IgD-negative memory B cell (primary cell): ENCODE results near the gene ASTN2. TPM values are rescaled to one million over a fixed set of nuclear protein-coding genes. Genes with fewer than 3 reads are reported as not detected.
"Not testable (repeated sequence)": the region's sequence is repeated elsewhere in the genome, so short reads cannot be mapped to it uniquely, and the experiment has no call there.

Experiments
- H3K27ac Mint-ChIP-seq, 3 donors: one replicate each; pipeline ENCODE4 v1.8.0; 2020 to 2022; ENCODE audit warnings: mild to moderate bottlenecking in 3 of 3, mixed read lengths in 3 of 3, moderate library complexity in 1 of 3
- H3K27me3 Mint-ChIP-seq: one replicate; pipeline ENCODE4 v1.8.0; 2021; ENCODE audit warnings: mixed read lengths
- H3K36me3 Mint-ChIP-seq: one replicate; pipeline ENCODE4 v1.8.0; 2020; ENCODE audit warnings: mild to moderate bottlenecking, mixed read lengths
- H3K4me1 Mint-ChIP-seq, 3 donors: one replicate each; pipeline ENCODE4 v1.8.0; 2020 to 2022; ENCODE audit warnings: mixed read lengths in 3 of 3, mild to moderate bottlenecking in 1 of 3
- H3K4me3 Mint-ChIP-seq, 4 donors: one replicate each; pipeline ENCODE4 v1.8.0; 2020 to 2022; ENCODE audit warnings: mild to moderate bottlenecking in 4 of 4, mixed read lengths in 4 of 4, moderate library complexity in 3 of 4
- H3K9me3 Mint-ChIP-seq, 3 donors: one replicate each; pipeline ENCODE4 v1.8.0; 2020 to 2021; ENCODE audit warnings: mixed read lengths in 3 of 3, mild to moderate bottlenecking in 1 of 3
- polyA plus RNA-seq: library from polyadenylated mRNA; unstranded; fragments of 300-500 nt; fragmentation: Illumina TruSeq; gene quantifications from one replicate; pipeline ENCODE4 v1.2.3, GENCODE V29; 2021

ASTN2 gene
- polyA plus RNA-seq, 1 donor from 2014 or later, result 2.7 TPM

GRCh38 chr9:116913536-116913935 is 501.3 kb downstream of the ASTN2 start:
- H3K36me3 Mint-ChIP-seq, result peaks cover 1% of the 10 kb centered on the region
- no peaks in the 10 kb centered on the region for H3K4me1 Mint-ChIP-seq
- peaks cover 4% of the 10 kb centered on the region for H3K27me3 Mint-ChIP-seq
- H3K27ac Mint-ChIP-seq, result no peak overlapping the region
- no peak overlapping the region for H3K4me3 Mint-ChIP-seq
- peaks cover 0 to 3% (median 0%) of the 10 kb centered on the region in 3 donors for H3K9me3 Mint-ChIP-seq

GRCh38 chr9:116910201-116910600 is 504.7 kb downstream of the ASTN2 start:
- H3K27ac Mint-ChIP-seq, result no peak overlapping the region

GRCh38 chr9:116907989-116908388 is 506.9 kb downstream of the ASTN2 start:
- Mint-ChIP-seq H3K4me3 (no peak overlapping the region), H3K9me3 (peaks cover 0 to 2% (median 1%) of the 10 kb centered on the region in 3 donors), H3K27me3 (peaks cover 1% of the 10 kb centered on the region), H3K36me3 (no peaks in the 10 kb centered on the region), H3K27ac (no peak overlapping the region), H3K4me1 (no peaks in the 10 kb centered on the region)

More at GRCh38 chr9:116910201-116910600, 504.7 kb downstream of the ASTN2 start:
- H3K4me1 Mint-ChIP-seq, result no peaks in the 10 kb centered on the region
- H3K36me3 Mint-ChIP-seq, result peaks cover 1% of the 10 kb centered on the region
- H3K4me3 Mint-ChIP-seq, result no peak overlapping the region
- no peaks in the 10 kb centered on the region for H3K9me3 Mint-ChIP-seq
- peaks cover 1% of the 10 kb centered on the region for H3K27me3 Mint-ChIP-seq

GRCh38 chr9:116905171-116905588 is 509.7 kb downstream of the ASTN2 start:
- Mint-ChIP-seq H3K9me3 (peaks cover 0 to 4% (median 3%) of the 10 kb centered on the region in 3 donors), H3K36me3 (peaks cover 2% of the 10 kb centered on the region), H3K27ac (no peak overlapping the region), H3K4me1 (no peaks in the 10 kb centered on the region), H3K4me3 (peak overlapping the region in 1 of 4 donors; percentile 15), H3K27me3 (peaks cover 1% of the 10 kb centered on the region)

- Mint-ChIP-seq H3K4me1 (no peaks in the 10 kb centered on the region), H3K4me3 (no peak overlapping the region), H3K9me3 (peaks cover 2 to 13% (median 3%) of the 10 kb centered on the region in 3 donors), H3K36me3 (peaks cover 2% of the 10 kb centered on the region), H3K27ac (no peak overlapping the region), H3K27me3 (no peaks in the 10 kb centered on the region)
Observed at GRCh38 chr9:116904165-116904564, 510.7 kb downstream of the ASTN2 start.

GRCh38 chr9:116901260-116901659 is 513.6 kb downstream of the ASTN2 start:
- no peak overlapping the region for H3K27ac Mint-ChIP-seq
- no peak overlapping the region for H3K4me3 Mint-ChIP-seq
- peaks cover 2 to 13% (median 3%) of the 10 kb centered on the region in 3 donors for H3K9me3 Mint-ChIP-seq
- peaks cover 2% of the 10 kb centered on the region for H3K36me3 Mint-ChIP-seq
- no peaks in the 10 kb centered on the region for H3K4me1 Mint-ChIP-seq
- H3K27me3 Mint-ChIP-seq, result peaks cover 3% of the 10 kb centered on the region

GRCh38 chr9:116900543-116900942 is 514.3 kb downstream of the ASTN2 start:
- Mint-ChIP-seq H3K4me1 (no peaks in the 10 kb centered on the region), H3K36me3 (peaks cover 2% of the 10 kb centered on the region), H3K4me3 (no peak overlapping the region), H3K9me3 (peaks cover 2 to 13% (median 3%) of the 10 kb centered on the region in 3 donors), H3K27me3 (peaks cover 3% of the 10 kb centered on the region), H3K27ac (no peak overlapping the region)

- H3K9me3 Mint-ChIP-seq, result peaks cover 2 to 13% (median 3%) of the 10 kb centered on the region in 3 donors
- H3K4me3 Mint-ChIP-seq, result no peak overlapping the region
- no peaks in the 10 kb centered on the region for H3K4me1 Mint-ChIP-seq
- no peak overlapping the region for H3K27ac Mint-ChIP-seq
- H3K27me3 Mint-ChIP-seq, result peaks cover 3% of the 10 kb centered on the region
- H3K36me3 Mint-ChIP-seq, result peaks cover 2% of the 10 kb centered on the region
Observed at GRCh38 chr9:116900007-116900367, 514.9 kb downstream of the ASTN2 start.

- Mint-ChIP-seq H3K27ac (peak overlapping the region in 1 of 3 donors; percentile 18), H3K4me1 (no peaks in the 10 kb centered on the region), H3K36me3 (peaks cover 2% of the 10 kb centered on the region), H3K27me3 (peaks cover 3% of the 10 kb centered on the region), H3K9me3 (peaks cover 2 to 13% (median 2%) of the 10 kb centered on the region in 3 donors), H3K4me3 (no peak overlapping the region)
Observed at GRCh38 chr9:116899337-116900006, 515.4 kb downstream of the ASTN2 start.

- not testable (repeated sequence) for H3K4me1 Mint-ChIP-seq, H3K27ac Mint-ChIP-seq, H3K27me3 Mint-ChIP-seq, H3K4me3 Mint-ChIP-seq, H3K36me3 Mint-ChIP-seq
- peaks cover 2 to 13% (median 5%) of the 10 kb centered on the region in 3 donors for H3K9me3 Mint-ChIP-seq
Observed at GRCh38 chr9:116898131-116898530, 516.7 kb downstream of the ASTN2 start.

- peaks cover 4 to 10% (median 5%) of the 10 kb centered on the region in 3 donors for H3K9me3 Mint-ChIP-seq
Observed at GRCh38 chr9:116897201-116897600, 517.7 kb downstream of the ASTN2 start.

GRCh38 chr9:116895961-116896360 is 518.9 kb downstream of the ASTN2 start:
- no peaks in the 10 kb centered on the region for H3K4me1 Mint-ChIP-seq
- H3K27me3 Mint-ChIP-seq, result peaks cover 3% of the 10 kb centered on the region
- H3K4me3 Mint-ChIP-seq, result no peak overlapping the region
- peaks cover 4 to 10% (median 5%) of the 10 kb centered on the region in 3 donors for H3K9me3 Mint-ChIP-seq
- peaks cover 1% of the 10 kb centered on the region for H3K36me3 Mint-ChIP-seq
- H3K27ac Mint-ChIP-seq, result no peak overlapping the region

More at GRCh38 chr9:116897201-116897600, 517.7 kb downstream of the ASTN2 start:
- H3K4me3 Mint-ChIP-seq, result no peak overlapping the region
- peaks cover 2% of the 10 kb centered on the region for H3K36me3 Mint-ChIP-seq
- no peaks in the 10 kb centered on the region for H3K4me1 Mint-ChIP-seq
- no peak overlapping the region for H3K27ac Mint-ChIP-seq
- peaks cover 3% of the 10 kb centered on the region for H3K27me3 Mint-ChIP-seq

- Mint-ChIP-seq H3K4me3 (no peak overlapping the region), H3K4me1 (no peaks in the 10 kb centered on the region)
Observed at GRCh38 chr9:116891424-116891823, 523.4 kb downstream of the ASTN2 start.

GRCh38 chr9:116888476-116888875 is 526.4 kb downstream of the ASTN2 start:
- H3K36me3 Mint-ChIP-seq, H3K27ac Mint-ChIP-seq, H3K9me3 Mint-ChIP-seq, H3K4me3 Mint-ChIP-seq, H3K27me3 Mint-ChIP-seq, H3K4me1 Mint-ChIP-seq: not testable (repeated sequence)

More at GRCh38 chr9:116891424-116891823, 523.4 kb downstream of the ASTN2 start:
- Mint-ChIP-seq H3K27ac (no peak overlapping the region), H3K9me3 (peaks cover 0 to 3% (median 2%) of the 10 kb centered on the region in 3 donors), H3K36me3 (no peaks in the 10 kb centered on the region), H3K27me3 (no peaks in the 10 kb centered on the region)

- Mint-ChIP-seq H3K36me3 (no peaks in the 10 kb centered on the region), H3K27ac (no peak overlapping the region), H3K27me3 (no peaks in the 10 kb centered on the region), H3K4me3 (no peak overlapping the region), H3K4me1 (no peaks in the 10 kb centered on the region), H3K9me3 (peaks cover 0 to 3% (median 2%) of the 10 kb centered on the region in 3 donors)
Observed at GRCh38 chr9:116888066-116888465, 526.8 kb downstream of the ASTN2 start.

GRCh38 chr9:116883676-116884075 is 531.2 kb downstream of the ASTN2 start:
- no peak overlapping the region for H3K27ac Mint-ChIP-seq
- H3K9me3 Mint-ChIP-seq, result peaks cover 0 to 3% (median 2%) of the 10 kb centered on the region in 3 donors
- H3K4me3 Mint-ChIP-seq, result no peak overlapping the region
- H3K36me3 Mint-ChIP-seq, result no peaks in the 10 kb centered on the region
- H3K27me3 Mint-ChIP-seq, result peaks cover 1% of the 10 kb centered on the region
- no peaks in the 10 kb centered on the region for H3K4me1 Mint-ChIP-seq
